HG03432 (cell line): Measurements from ENCODE around the gene ERLEC1.
A peak's percentile ranks its signal among the peaks of the same experiment; 100 is the strongest.

Source experiments
- ATAC-seq: cut with Tn5 transposase; IDR thresholded peaks from one replicate; pipeline ENCODE4 v1.9.1; 2021; ENCODE audit warnings: mild to moderate bottlenecking, moderate library complexity; ENCODE audit not compliant: unreplicated experiment

Gene ERLEC1

GRCh38 chr2:53780056-53780455 is 6.8 kb upstream of the ERLEC1 start:
- ATAC-seq = no peak

- no peak for ATAC-seq
Observed at GRCh38 chr2:53782676-53783075, 4.2 kb upstream of the ERLEC1 start.

- no peak for ATAC-seq
Observed at GRCh38 chr2:53784436-53784835, 2.4 kb upstream of the ERLEC1 start.

DNA sequence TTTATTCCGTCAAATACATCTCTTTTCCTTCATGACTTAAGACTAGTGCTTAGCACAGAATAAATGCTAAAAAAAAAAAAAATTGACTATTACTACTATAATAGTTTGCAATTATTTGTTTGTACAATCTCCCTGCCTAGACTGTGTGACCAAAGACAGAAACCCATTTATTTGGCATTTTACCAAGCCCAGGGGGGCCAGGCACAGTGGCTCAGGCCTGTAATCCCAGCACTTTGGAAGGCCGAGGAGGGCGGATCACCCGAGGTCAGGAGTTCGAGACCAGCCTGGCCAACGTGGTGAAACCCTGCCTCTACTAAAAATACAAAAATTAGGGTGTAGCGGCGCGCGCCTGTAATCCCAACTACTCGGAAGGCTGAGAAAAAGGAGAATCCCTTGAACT is 1.5 kb upstream of the ERLEC1 start:
- ATAC-seq = no peak

GRCh38 chr2:53786352-53786704 is 516 bp upstream of the ERLEC1 start:
- peak; percentile 15 for ATAC-seq

GRCh38 chr2:53787614-53788289 is 908 bp downstream of the ERLEC1 start:
- no peak for ATAC-seq

DNA sequence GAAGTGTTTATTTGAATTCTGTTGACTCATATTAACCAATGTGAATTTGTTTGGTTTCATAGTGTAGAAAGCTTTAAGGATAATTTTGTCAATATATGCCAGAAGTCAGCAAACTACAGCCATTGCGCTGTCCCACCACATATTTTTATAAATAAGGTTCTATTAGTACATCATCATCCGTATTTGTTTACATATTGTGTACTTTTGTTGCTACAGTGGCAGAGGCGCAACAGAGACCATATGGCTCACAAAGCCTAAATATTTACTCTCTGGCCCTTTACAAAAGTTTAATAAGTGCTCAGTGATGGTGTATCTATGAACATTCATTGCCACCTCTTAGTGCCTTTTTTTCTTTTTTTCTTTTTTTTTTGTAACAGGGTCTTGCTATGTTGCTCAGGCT is 6.4 kb downstream of the ERLEC1 start:
- ATAC-seq = no peak

DNA sequence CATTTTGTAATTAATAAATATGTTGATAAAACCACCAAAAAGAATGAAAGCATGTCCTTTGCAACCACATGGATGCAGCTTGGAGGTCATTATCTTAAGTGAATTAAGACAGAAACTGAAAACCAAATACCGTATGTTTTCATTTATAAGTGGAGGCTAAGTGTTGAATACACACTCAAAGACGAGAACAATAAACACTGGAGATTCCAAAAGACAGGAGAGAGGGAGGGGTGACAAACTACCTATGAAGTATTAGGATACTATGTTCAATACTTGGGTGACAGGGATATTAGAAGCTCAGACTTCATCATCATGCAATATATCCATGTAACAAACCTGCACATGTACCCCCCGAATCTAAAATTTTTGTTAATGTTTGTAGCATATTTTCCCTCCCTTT is 7.0 kb downstream of the ERLEC1 start:
- ATAC-seq = no peak

GRCh38 chr2:53801547-53801946 is 14.7 kb downstream of the ERLEC1 start:
- ATAC-seq = no peak

- ATAC-seq = no peak
Observed at GRCh38 chr2:53802617-53803151, 15.8 kb downstream of the ERLEC1 start.

DNA sequence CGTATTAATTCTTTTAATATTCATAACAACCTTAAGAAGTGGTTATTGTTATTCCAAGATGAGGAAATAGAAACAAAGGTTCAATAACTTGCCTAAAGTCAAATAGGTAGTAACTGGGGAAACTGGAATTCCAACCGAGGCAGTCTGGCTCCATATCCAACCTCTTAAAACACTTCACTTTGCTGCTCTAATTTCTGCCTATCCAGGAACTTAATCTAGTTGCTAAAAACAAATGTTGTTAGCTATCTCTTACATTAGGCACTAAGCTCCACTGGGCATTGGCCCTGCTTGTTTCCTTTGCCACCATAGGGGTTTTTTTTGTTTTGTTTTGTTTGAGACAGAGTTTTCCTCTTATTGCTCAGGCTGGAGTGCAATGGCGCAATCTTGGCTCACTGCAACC is 24.8 kb downstream of the ERLEC1 start:
- ATAC-seq = no peak

- ATAC-seq = no peak
Observed at GRCh38 chr2:53813151-53813550, 26.3 kb downstream of the ERLEC1 start.

DNA sequence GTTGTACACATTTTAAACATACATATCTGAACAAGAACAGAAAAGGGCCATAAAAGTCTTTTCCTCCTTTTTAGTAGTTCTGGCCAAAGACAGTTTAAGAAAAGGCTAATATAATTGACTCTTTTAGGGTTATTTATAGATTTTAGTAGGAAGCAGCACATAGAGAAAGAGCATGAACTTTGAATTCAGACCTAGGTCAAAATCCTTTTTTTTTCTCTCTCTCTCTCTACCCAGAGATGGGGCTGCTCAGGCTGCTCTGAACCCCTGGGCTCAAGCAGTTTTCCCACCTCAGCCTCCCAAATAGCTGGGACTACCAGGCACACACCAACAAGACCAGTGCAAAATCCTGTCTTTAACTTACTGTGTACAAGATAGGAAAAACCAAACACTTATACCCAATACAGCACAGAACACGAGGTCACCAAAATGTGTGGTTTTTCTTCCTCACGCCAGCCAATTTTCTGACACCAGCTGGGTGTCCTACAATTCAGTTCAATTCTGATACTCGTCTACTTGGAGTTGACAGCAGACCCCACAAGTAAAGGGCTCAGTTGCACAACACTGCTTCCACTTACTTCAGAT is 32.1 kb downstream of the ERLEC1 start:
- ATAC-seq = no peak

DNA sequence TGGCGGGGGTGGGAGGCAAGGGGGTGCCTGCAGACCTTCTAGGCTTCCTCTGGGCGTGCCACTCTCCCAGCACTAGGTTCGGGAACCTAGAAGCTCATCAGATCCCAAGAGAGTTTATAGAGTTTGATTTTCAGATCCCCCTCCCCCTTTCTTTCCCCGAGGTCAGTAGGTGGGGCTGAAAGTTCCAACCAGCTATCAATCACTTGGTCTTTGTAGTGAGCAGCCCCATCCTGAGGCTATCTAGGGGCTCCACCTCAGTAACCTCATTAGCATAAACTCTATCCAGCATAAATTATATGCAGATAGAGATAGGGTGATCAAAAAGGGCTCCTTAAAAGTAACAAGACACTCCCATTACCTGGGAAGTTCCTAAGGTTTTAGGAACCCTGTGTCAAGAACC is 32.8 kb downstream of the ERLEC1 start:
- no peak for ATAC-seq

DNA sequence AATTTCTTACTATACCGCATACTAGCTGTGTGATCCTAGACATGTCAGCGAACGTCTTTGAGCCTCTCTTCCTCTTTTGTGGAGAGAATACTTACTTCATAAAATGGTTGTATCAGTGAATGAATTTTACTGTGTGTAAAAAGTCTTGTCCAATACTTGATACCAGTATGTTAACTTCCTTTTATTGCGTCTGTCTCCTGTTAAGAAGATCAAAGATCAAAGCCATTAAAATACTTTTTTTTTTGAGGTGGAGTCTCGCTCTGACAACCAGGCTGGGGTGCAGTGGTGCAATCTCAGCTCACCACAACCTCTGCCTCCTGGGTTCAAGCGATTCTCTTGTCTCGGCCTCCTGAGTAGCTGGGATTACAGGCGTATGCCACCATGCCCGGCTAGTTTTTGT is 33.2 kb downstream of the ERLEC1 start:
- no peak for ATAC-seq

DNA sequence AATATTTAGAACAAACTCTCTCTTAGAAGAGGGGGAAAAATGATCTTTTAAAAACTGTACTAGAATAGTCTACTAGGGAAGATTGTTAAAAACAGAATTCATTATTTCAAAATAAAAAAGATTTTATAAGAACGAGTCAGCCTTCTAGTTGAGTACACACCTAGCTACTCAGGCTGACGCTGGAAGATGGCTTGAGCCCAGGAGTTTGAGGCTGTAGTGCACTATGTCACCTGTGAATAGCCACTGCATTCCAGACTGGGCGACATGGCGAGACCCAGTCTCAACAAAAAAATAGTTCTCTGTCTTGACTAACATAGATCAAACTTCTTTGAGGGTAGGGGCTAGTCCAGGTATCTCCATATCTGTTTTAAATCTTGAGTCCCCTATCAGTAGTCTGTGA is 33.9 kb downstream of the ERLEC1 start:
- ATAC-seq = no peak

DNA sequence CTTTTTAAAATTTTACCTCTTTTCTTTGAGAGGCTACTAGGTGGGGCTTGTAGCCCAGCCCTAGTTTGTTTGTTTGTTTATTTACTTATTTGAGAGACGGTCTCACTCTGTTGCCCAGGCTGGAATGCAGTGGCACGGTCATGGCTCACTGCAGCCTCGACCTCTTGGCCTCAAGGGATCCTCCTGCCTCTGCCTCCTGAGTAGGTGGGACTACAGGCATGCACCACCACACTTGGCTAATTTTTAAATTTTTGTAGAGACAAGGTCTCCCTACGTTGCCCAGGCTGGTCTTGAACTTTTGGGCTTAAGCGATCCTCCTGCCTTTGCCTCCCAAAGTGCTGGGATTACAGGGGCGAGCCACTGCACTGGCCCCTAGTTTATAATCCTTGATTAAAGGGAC is 35.0 kb downstream of the ERLEC1 start:
- no peak for ATAC-seq

DNA sequence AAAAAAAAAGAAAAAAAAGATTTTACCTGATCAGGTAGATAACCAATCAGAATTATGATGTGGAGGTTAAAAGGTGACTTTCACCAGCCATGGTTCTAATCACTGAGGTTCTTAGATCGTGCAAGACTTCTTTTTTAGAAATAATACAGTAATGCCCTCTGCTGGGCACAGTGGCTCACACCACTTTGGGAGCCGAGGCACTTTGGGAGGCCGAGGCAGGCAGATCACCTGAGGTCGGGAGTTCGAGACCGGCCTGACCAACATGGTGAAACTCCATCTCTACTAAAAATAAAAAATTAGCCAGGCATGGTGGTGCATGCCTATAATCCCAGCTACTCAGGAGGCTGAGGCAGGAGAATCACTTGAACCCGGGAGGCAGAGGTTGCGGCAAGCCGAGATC is 36.8 kb downstream of the ERLEC1 start:
- ATAC-seq = peak; percentile 56

GRCh38 chr2:53826030-53826410 is 39.2 kb downstream of the ERLEC1 start:
- ATAC-seq = no peak

- ATAC-seq = no peak
Observed at GRCh38 chr2:53826587-53827397, 39.9 kb downstream of the ERLEC1 start.

DNA sequence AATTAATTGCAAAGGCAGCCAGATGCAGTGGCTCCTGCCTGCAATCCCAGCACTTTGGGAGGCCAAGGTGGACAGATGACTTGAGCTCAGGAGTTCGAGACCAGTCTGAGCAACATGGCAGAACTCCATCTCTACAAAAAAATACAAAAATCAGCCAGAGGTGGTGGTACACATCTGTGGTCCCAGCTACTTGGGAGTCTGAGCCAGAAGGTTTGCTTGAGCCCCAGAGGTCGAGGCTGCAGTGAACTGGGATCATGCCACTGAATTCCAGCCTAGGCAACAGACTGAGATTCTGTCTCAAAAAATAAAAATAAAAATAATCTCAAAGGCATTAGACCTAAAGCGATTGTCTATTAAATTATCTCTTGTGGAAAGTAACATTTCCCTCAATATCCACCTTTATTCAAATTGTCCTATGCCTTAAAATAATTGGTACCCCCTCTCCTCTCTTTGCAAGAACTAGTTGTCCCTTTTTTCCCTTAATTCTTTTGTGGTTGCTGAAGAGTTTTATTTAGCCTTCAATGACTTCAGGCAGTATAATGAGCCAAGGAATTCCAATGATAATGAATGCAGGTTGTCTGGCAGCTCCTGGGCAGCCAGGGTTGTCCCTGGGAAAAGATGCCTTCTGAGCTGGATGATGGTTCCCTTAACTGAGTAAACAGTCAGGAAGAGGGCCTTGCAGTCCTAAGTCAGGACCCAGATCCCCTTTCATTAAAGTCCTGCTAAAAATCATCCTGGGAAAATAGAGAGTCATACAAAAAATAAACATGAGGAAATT is 40.7 kb downstream of the ERLEC1 start:
- no peak for ATAC-seq
